Muscle layer of duodenum (tissue), 2 donors: ENCODE results near the gene NCBP3.
"Not testable (repeated sequence)": the region's sequence is repeated elsewhere in the genome, so short reads cannot be mapped to it uniquely, and the experiment has no call there.

Experiments used
- H3K27ac ChIP-seq: one replicate; pipeline ENCODE4 v1.7.0; 2013; ENCODE audit warnings: mild to moderate bottlenecking, low read length
- H3K27me3 ChIP-seq: one replicate; pipeline ENCODE4 v1.7.0; 2013; ENCODE audit warnings: low read depth, mild to moderate bottlenecking, control low read depth, low read length
- H3K36me3 ChIP-seq, 2 donors: one replicate each; pipeline ENCODE4 v1.7.0; 2013; ENCODE audit warnings: low read length in 2 of 2, control low read depth in 1 of 2, mild to moderate bottlenecking in 1 of 2; ENCODE audit not compliant: insufficient read depth in 2 of 2, control insufficient read depth in 1 of 2
- H3K4me1 ChIP-seq, 2 donors: one replicate each; pipeline ENCODE4 v1.7.0; 2013; ENCODE audit warnings: low read length in 2 of 2, mild to moderate bottlenecking in 2 of 2, control low read depth in 1 of 2, moderate library complexity in 1 of 2; ENCODE audit not compliant: insufficient read depth in 2 of 2, control insufficient read depth in 1 of 2
- H3K4me3 ChIP-seq, 2 donors: one replicate each; pipeline ENCODE4 v1.7.0; 2013; ENCODE audit warnings: low read length in 2 of 2, low read depth in 1 of 2, mild to moderate bottlenecking in 1 of 2
- H3K9me3 ChIP-seq, 2 donors: one replicate each; pipeline ENCODE4 v1.7.0; 2013; ENCODE audit warnings: low read length in 2 of 2, control low read depth in 1 of 2, mild to moderate bottlenecking in 1 of 2; ENCODE audit not compliant: control insufficient read depth in 1 of 2
- donor health status: healthy.

The NCBP3 gene

GRCh38 chr17:3860939-3861700 lies 15.1 kb upstream of the NCBP3 start:
- H3K9me3 ChIP-seq = no peaks in the 10 kb centered on the region
- no peaks in the 10 kb centered on the region for H3K27me3 ChIP-seq
- H3K4me3 ChIP-seq = no peak overlapping the region
- no peak overlapping the region for H3K27ac ChIP-seq
- H3K4me1 ChIP-seq = no peaks in the 10 kb centered on the region
- H3K36me3 ChIP-seq = peaks cover 0 to 21% of the 10 kb centered on the region in 2 donors

- Histone ChIP-seq H3K4me1 (no peaks in the 10 kb centered on the region), H3K36me3 (peaks cover 0 to 21% of the 10 kb centered on the region in 2 donors), H3K27me3 (no peaks in the 10 kb centered on the region), H3K9me3 (no peaks in the 10 kb centered on the region), H3K27ac (no peak overlapping the region), H3K4me3 (no peak overlapping the region)
Observed at GRCh38 chr17:3859940-3860339, 13.9 kb upstream of the NCBP3 start.

DNA sequence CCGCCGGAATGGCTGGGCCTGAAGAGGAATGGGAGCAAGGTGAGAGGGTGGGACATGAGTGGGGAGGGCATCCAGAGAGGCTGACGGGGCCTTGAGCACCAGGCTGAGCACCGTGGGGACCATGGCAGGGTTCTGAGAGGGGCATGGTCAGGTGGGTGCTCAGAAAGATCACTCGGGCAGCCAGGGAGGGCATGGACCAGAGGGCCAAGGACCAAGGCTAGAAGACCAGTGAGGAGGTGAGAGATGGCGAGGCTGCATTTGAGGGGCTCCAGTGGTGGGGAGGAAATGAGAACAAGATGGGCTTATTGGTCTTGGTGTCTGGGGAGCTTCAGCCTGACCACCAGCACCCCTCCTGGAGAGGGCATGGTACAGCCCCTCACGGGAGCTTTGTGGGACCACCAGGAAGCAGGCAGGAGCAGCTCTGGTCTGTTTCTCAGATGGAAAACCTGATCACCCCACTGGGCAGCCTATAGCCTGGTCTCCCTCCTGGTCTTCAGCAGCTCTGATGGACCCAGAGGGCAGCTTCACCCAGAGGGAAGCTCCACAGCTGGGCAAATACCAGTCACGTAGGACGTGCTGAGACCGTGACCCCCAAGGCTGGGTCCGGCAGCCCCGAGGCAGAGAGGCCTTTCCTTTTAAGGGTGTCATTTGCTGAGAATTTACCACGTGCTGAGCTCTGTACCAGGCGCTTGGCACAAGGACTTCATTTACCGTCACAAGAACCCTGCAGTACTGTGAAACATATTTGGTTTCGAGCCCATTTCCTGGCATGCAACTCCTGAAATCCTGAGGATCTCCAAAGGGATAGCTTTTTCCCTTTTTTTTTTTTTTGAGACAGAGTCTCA lies 11.4 kb upstream of the NCBP3 start:
- Histone ChIP-seq H3K9me3 (no peaks in the 10 kb centered on the region), H3K27ac (no peak overlapping the region), H3K4me1 (no peaks in the 10 kb centered on the region), H3K27me3 (no peaks in the 10 kb centered on the region), H3K4me3 (no peak overlapping the region), H3K36me3 (peaks cover 0 to 21% of the 10 kb centered on the region in 2 donors)

GRCh38 chr17:3854204-3854603 lies 8.2 kb upstream of the NCBP3 start:
- H3K27ac ChIP-seq, H3K36me3 ChIP-seq, H3K4me1 ChIP-seq, H3K27me3 ChIP-seq, H3K4me3 ChIP-seq, H3K9me3 ChIP-seq: not testable (repeated sequence)

- H3K4me3 ChIP-seq = no peak overlapping the region
- H3K9me3 ChIP-seq = no peaks in the 10 kb centered on the region
- H3K36me3 ChIP-seq = no peaks in the 10 kb centered on the region
- no peaks in the 10 kb centered on the region for H3K27me3 ChIP-seq
- H3K4me1 ChIP-seq = no peaks in the 10 kb centered on the region
- H3K27ac ChIP-seq = no peak overlapping the region
Observed at GRCh38 chr17:3852561-3852960, 6.5 kb upstream of the NCBP3 start.

DNA sequence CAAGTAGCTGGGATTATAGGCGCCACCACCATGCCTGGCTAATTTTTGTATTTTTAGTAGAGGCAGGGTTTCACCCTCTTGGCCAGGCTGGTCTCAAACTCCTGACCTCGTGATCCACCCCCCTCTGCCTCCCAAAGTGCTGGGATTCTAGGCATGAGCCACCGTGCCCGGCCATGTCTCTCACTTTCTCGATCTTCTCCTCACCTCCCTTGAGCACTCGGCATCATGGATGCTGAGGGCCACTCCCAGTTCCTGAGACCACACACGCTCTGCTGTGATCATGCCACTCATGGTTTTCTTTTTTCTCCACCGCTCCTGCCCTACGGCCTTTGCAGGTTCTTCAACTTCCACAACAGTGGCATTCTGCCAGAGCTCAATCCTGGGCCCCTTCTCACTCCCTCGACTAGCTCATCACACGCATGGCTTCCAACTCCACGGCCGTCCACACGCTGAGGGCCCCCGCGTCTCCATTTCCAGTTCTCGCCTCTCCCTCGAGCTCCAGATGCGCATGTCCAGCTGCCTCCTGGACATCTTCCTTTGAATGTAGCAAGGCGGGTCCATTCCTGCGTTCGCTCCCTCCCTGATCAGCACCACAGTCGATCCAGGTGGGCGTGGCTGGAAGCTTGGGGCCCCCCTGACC lies 5.5 kb upstream of the NCBP3 start:
- Histone ChIP-seq H3K9me3 (no peaks in the 10 kb centered on the region), H3K4me3 (no peak overlapping the region), H3K27ac (no peak overlapping the region), H3K4me1 (no peaks in the 10 kb centered on the region), H3K27me3 (no peaks in the 10 kb centered on the region), H3K36me3 (no peaks in the 10 kb centered on the region)

- no peaks in the 10 kb centered on the region for H3K36me3 ChIP-seq
- H3K27ac ChIP-seq = no peak overlapping the region
- peaks cover 4 to 17% of the 10 kb centered on the region in 2 donors for H3K4me1 ChIP-seq
- no peak overlapping the region for H3K4me3 ChIP-seq
- no peaks in the 10 kb centered on the region for H3K27me3 ChIP-seq
- no peaks in the 10 kb centered on the region for H3K9me3 ChIP-seq
Observed at GRCh38 chr17:3848229-3848835, 2.3 kb upstream of the NCBP3 start.

- H3K36me3 ChIP-seq = peaks cover 8 to 10% of the 10 kb centered on the region in 2 donors
- H3K4me3 ChIP-seq = no peak overlapping the region
- H3K9me3 ChIP-seq = no peaks in the 10 kb centered on the region
- no peaks in the 10 kb centered on the region for H3K27me3 ChIP-seq
- no peak overlapping the region for H3K27ac ChIP-seq
- peaks cover 4 to 17% of the 10 kb centered on the region in 2 donors for H3K4me1 ChIP-seq
Observed at GRCh38 chr17:3847165-3847670, 1.2 kb upstream of the NCBP3 start.

DNA sequence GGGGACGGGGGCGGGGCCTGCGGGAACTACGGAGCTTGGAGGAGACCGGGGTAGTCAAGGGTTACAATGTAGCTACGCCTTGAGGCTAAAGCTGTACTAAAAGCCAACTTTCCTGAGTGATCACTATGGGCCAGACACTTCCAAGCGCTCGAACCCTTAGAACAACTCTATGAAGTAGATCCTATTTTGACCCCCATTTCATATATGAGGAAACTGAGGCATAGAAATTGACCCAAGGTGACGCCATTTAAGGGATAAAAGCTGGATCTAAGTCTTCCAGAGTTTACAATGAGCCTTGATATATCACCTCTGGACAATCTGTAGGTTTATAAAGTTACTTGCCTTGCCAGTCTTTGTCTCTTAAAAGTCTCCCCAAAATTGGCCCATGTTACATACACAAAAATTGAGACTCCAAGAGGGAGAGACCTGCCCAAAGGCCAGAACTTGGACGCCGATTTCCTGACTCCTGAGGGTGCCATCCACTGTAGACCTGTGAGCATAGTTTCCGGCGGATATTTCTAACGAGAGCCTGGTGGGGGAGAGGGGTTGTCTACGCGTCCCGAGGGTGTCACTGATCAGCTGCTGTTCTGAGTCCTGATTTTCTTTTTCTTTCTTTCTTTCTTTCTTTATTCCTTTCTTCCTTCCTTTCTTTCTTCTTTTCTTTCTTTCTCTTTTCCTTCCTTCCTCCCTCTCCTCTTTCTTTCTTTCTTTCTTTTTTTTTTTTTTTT lies 555 bp upstream of the NCBP3 start:
- Histone ChIP-seq H3K36me3 (peaks cover 8 to 16% of the 10 kb centered on the region in 2 donors), H3K4me3 (peak overlapping the region; percentile 48 to 93), H3K27me3 (no peaks in the 10 kb centered on the region), H3K4me1 (peaks cover 4 to 17% of the 10 kb centered on the region in 2 donors), H3K9me3 (no peaks in the 10 kb centered on the region), H3K27ac (no peak overlapping the region)

- no peaks in the 10 kb centered on the region for H3K9me3 ChIP-seq
- H3K36me3 ChIP-seq = peaks cover 8 to 21% of the 10 kb centered on the region in 2 donors
- peaks cover 4 to 17% of the 10 kb centered on the region in 2 donors for H3K4me1 ChIP-seq
- H3K27me3 ChIP-seq = no peaks in the 10 kb centered on the region
- peak overlapping the region; percentile 75 to 93 for H3K4me3 ChIP-seq
- peak overlapping the region; percentile 67 for H3K27ac ChIP-seq
Observed at GRCh38 chr17:3845291-3845620, 790 bp downstream of the NCBP3 start.
